Measurements from ENCODE around the gene WDR90. TPM values are rescaled to one million over a fixed set of nuclear protein-coding genes. Genes with fewer than 3 reads are reported as not detected.
"Not testable (repeated sequence)": the region's sequence is repeated elsewhere in the genome, so short reads cannot be mapped to it uniquely, and the experiment has no call there.

The WDR90 gene
- polyA plus RNA-seq, 3 donors from 2014 or later: 1.2 to 2.4 TPM; not detected in 1

DNA sequence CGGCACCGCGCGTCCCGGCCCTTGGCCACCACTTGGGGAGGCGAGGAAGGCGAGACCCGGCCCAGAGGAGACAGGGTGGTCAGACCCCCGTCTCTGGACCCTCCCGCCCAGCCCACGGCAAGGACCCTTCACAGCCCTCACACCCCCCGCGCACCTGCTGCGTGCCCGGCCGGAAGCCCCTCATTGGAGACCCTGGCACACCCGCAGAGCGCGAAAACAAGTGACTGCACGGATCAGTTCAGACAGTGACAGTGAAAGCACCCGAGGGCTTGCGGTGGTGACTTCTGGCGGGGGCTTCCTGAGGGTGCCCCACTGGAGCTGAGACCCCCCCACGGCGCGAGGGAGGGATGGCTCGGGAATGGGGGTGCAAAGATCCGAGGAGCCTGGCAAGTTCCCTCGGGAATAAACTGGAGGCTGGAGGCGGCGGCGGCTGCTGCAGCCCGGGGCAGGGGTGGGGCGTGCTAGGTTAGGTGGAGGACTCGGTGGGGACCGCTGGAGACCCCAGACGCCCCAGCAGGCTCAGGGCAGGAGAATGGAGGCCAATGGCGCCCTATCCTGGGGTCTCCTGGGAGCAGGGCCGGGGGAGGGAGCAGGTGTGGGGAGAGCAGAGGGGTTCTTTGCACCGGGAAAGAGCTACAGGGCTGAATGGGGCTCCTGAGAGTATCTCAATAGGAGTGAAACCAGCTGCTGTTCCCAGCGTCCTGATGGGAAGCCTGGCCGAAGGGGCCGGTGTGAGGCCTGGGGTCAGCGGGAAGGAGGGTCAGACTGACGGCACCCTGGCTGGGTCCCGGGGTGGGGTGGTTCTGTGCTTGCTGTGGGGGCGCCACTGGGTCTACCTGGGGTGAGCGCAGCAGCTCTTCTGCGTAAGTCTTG lies 57.3 kb downstream of the WDR90 start:
- H3K9me3 Mint-ChIP-seq: peaks cover 0 to 1% (median 0%) of the 10 kb centered on the region in 6 donors
- peaks cover 5 to 20% (median 11%) of the 10 kb centered on the region in 3 donors for H3K27me3 Mint-ChIP-seq (ENCODE audit: low read depth in 3 of 3)
- no peaks in the 10 kb centered on the region for H3K36me3 Mint-ChIP-seq
- no peak overlapping the region for H3K4me3 Mint-ChIP-seq
- H3K27ac Mint-ChIP-seq: no peak overlapping the region
- no peaks in the 10 kb centered on the region for H3K4me1 Mint-ChIP-seq
- no peak for DNase-seq

DNA sequence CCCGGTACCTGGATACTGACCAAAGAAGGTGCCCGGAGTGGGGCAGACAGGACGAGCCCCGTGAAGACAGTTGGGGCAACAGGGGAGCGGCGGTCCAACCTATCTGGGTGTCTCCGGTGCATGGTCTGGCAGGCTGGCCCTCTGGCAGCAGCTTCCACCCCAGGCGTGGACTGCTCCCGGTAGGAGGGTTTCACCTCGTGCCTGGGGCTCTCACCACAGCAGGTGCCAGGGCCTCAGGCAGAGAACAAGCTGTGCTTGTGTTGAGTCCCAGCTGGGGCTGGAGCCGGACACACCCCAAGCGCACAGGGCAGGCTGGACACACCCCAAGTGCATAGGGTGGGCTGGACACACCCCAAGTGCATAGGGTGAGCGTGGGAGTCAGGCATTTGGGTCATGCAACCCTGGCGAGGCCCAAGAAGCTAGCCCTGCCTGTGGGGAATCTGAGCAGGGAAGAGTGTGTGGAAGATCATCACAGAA lies 57.9 kb downstream of the WDR90 start:
- peaks cover 0 to 1% (median 0%) of the 10 kb centered on the region in 6 donors for H3K9me3 Mint-ChIP-seq
- no peak for DNase-seq
- H3K27me3 Mint-ChIP-seq (ENCODE audit: low read depth in 3 of 3): peaks cover 5 to 20% (median 8%) of the 10 kb centered on the region in 3 donors
- no peaks in the 10 kb centered on the region for H3K4me1 Mint-ChIP-seq
- no peaks in the 10 kb centered on the region for H3K36me3 Mint-ChIP-seq
- H3K4me3 Mint-ChIP-seq: no peak overlapping the region
- no peak overlapping the region for H3K27ac Mint-ChIP-seq

DNA sequence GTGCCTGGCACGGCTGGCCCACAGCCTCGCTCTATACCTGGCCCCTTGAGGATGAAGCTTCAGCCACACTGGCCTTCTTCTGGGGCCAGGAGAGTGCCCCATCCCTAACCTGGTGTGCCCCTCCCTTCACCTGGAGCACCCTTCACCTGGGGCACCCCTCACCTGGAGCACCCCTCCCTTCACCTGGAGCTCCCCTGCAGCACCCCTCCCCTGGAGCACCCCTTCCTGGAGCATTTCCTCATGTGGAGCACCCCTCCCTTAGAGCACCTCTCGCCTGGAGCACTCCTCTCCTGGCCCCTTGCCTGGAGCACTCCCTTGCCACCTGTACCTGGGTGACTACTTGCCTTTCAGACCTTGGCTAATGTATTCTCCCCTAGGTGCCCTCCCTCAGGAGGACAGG lies 58.9 kb downstream of the WDR90 start:
- peaks cover 5 to 14% (median 8%) of the 10 kb centered on the region in 3 donors for H3K27me3 Mint-ChIP-seq (ENCODE audit: low read depth in 3 of 3)
- no peaks in the 10 kb centered on the region for H3K36me3 Mint-ChIP-seq
- no peak overlapping the region for H3K27ac Mint-ChIP-seq
- H3K4me3 Mint-ChIP-seq: peak overlapping the region in 1 of 5 donors; percentile 24
- DNase-seq: no peak
- no peaks in the 10 kb centered on the region for H3K9me3 Mint-ChIP-seq
- H3K4me1 Mint-ChIP-seq: peaks cover 0 to 2% of the 10 kb centered on the region in 2 donors

DNA sequence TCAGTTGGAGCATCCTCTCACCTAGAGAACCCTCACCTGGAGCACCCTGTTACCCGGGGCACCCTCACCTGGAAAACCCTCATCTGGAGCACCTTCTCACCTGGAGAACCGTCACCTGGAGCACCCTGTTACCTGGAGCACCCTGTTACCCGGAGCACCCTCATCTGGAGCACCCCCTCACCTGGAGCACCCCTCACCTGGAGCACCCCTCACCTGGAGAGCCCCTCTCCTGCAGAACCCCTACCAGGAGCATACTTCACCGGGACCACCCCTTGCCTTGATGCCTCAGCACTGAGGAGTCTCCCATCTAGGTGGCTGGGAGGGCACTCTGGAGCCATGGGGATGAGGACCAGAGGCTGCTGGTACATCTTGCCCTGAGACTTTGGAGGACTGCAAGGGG lies 59.8 kb downstream of the WDR90 start:
- DNase-seq: no peak
- H3K4me3 Mint-ChIP-seq: no peak overlapping the region
- no peaks in the 10 kb centered on the region for H3K9me3 Mint-ChIP-seq
- no peaks in the 10 kb centered on the region for H3K36me3 Mint-ChIP-seq
- H3K4me1 Mint-ChIP-seq: peaks cover 0 to 2% of the 10 kb centered on the region in 2 donors
- H3K27ac Mint-ChIP-seq: no peak overlapping the region
- peaks cover 5 to 12% (median 8%) of the 10 kb centered on the region in 3 donors for H3K27me3 Mint-ChIP-seq (ENCODE audit: low read depth in 3 of 3)

DNA sequence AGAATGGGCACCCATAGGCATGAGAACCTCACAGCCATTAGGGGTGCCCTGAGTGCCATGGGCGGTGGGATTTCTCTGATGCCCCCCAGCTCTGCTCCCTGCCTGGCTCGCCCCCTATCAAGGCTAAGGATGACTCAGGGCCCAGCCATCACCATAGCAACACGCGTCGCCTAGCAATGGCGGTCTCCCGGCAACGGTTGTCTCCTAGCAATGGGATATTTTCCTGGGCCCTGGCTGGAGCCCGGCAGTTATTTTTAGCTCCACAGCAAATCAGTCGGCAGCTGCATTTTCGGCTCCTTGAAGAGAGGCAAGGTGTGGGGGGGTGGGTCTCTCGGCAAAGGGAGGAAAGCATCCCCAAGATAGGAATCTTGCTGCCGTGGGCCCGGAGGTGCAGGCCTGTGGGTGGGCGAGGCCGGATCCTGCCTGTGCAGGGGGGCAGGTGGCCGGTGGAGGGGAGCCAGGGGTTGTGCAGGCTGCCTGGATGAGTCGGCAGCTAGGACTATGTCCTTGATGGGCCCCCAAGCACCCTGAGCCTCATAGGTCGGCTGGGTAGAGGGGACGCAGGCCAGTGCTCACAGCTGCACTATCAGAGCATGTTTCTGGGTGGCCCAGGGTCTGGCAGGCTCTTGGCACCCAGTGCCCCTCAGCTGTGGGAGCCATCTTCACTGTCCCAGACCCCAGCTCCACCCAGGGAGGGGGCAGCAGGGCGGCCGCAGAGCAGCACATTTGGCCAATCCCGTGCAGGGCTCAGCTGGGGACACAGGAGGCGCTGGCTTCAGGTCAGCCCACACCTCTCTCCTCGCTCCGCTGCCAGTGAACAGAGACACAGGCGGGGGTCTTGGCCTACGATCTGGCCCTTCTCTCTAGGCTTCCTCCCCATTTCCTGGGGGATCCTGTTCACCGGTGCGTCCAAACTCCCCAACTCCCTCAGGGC lies 60.7 kb downstream of the WDR90 start:
- no peaks in the 10 kb centered on the region for H3K36me3 Mint-ChIP-seq
- H3K9me3 Mint-ChIP-seq: no peaks in the 10 kb centered on the region
- no peak for DNase-seq
- H3K27ac Mint-ChIP-seq: no peak overlapping the region
- H3K4me1 Mint-ChIP-seq: peaks cover 0 to 2% of the 10 kb centered on the region in 2 donors
- no peak overlapping the region for H3K4me3 Mint-ChIP-seq
- peaks cover 5 to 13% (median 8%) of the 10 kb centered on the region in 3 donors for H3K27me3 Mint-ChIP-seq (ENCODE audit: low read depth in 3 of 3)

DNA sequence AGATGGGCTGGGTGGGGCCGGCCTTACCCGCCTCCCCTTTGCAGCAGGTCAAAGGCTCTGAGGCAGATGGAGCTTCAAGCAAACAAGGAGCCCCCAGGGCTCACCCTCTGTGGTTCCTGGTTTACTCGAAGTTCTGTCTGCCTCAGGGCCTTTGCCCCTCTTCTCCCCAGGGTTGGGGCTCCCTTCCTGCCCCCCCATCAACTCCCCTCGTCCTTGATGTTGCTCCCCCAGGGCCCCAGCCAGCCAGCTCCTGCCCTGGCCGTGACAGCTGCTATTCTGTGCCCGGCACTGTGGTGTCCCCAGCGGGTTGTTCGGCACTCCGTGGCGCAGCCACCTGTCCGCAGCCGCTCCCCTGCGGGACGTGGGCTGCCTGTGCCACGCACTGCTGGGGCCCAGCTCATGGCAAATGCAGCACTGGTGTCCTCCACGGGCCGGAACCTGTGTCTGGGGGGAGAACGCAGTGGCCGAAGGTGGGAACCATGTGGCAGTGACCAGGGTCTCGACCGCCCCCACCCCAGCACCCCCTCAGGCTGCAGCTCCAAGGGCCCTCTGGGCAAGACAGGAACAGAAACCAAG lies 61.4 kb downstream of the WDR90 start:
- Mint-ChIP-seq H3K36me3 (no peaks in the 10 kb centered on the region), H3K27me3 (ENCODE audit: low read depth in 3 of 3) (peaks cover 5 to 13% (median 8%) of the 10 kb centered on the region in 3 donors), H3K4me1 (peaks cover 0 to 2% of the 10 kb centered on the region in 2 donors), H3K27ac (no peak overlapping the region), H3K9me3 (no peaks in the 10 kb centered on the region), H3K4me3 (no peak overlapping the region)
- no peak for DNase-seq

DNA sequence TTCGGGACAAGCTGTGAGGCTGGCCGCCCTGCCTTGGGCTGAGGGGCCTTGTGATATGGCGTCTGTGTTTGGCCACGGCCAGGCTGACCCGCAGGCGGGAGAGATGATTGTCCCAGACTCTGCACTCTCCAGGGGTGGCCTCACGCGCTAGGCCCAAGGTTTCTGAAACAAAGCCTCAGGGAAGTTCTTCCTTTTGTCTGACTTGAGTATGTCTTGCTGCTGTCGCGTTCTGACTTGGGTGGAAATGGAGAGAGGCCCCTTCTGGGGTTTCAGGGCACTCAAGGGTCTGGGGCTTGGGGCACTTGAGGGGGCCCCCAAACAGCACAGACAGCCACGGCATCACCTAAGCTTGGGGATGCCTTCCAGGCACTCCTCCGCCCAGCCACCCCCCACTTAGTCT lies 61.9 kb downstream of the WDR90 start:
- H3K4me3 Mint-ChIP-seq: no peak overlapping the region
- H3K9me3 Mint-ChIP-seq: no peaks in the 10 kb centered on the region
- no peak overlapping the region for H3K27ac Mint-ChIP-seq
- no peaks in the 10 kb centered on the region for H3K36me3 Mint-ChIP-seq
- H3K27me3 Mint-ChIP-seq (ENCODE audit: low read depth in 3 of 3): peaks cover 8 to 13% (median 8%) of the 10 kb centered on the region in 3 donors
- no peak for DNase-seq
- H3K4me1 Mint-ChIP-seq: peaks cover 0 to 2% of the 10 kb centered on the region in 2 donors

DNA sequence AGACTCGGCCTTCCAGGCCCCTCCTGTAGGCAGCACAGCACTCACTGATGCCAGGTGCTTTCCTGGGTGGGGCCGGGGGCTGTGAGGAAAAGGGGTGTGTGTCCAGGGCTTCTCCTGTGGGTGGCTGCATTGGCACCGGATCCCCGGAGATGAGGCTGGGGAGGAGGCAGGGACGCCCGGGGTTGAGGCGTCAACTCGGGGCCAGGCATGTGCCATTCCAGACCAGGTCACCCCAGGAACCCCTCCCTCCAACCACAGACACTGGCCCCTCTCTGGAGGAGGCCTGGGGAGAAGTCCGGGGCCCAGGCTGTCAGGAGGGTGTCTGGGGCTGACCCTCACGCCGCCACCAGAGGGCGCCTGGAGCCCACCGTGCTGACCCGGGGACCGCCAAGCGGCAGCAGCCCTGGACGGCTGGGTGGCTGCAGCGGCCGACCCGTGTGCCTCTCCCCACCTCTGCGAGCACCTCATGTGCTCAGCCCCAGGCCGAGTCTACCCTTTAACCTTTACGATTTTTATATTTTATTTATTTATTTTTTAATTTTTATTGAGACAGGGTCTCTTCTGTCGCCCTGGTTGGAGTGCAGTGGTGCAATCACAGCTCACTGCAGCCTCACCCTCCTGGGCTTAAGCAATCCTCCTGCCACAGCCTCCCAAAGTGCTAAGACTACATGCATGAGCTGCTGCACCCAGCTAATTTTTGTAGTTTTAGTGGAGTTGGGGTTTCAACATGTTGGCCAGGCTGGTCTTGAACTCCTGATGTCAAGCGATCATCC lies 62.6 kb downstream of the WDR90 start:
- peak; percentile 79 to 83 (median 81) for DNase-seq
- peaks cover 8 to 11% (median 8%) of the 10 kb centered on the region in 3 donors for H3K27me3 Mint-ChIP-seq (ENCODE audit: low read depth in 3 of 3)
- peaks cover 0 to 5% of the 10 kb centered on the region in 2 donors for H3K4me1 Mint-ChIP-seq
- H3K27ac Mint-ChIP-seq: no peak overlapping the region
- H3K4me3 Mint-ChIP-seq: no peak overlapping the region
- H3K36me3 Mint-ChIP-seq: no peaks in the 10 kb centered on the region
- no peaks in the 10 kb centered on the region for H3K9me3 Mint-ChIP-seq

DNA sequence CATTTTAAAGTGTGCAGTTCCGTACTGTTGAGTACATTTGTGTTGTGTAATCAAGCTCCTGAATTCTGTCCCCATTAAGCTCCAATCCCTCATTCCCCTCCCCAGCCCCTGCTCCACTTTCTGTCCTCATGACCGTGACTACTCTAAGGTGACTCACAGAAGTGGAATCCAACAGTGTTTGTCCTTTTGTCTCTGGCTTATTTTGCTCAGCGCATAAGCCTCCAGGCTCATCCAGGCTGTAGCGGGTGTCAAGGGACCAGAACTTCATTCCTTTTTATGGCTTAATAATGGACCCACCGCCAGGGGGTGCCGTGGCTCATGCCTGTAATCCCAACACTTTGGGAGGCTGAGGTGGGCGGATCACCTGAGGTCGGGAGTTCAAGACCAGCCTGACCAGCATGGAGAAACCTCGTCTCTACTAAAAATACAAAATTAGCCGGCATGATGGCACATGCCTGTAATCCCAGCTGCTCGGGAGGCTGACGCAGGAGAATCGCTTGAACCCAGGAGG lies 63.6 kb downstream of the WDR90 start:
- Mint-ChIP-seq H3K27me3 (ENCODE audit: low read depth in 3 of 3) (peaks cover 6 to 10% (median 8%) of the 10 kb centered on the region in 3 donors), H3K4me3 (peak overlapping the region in 1 of 5 donors; percentile 10)
- not testable (repeated sequence) for H3K27ac Mint-ChIP-seq, H3K4me1 Mint-ChIP-seq, H3K36me3 Mint-ChIP-seq, DNase-seq, H3K9me3 Mint-ChIP-seq

DNA sequence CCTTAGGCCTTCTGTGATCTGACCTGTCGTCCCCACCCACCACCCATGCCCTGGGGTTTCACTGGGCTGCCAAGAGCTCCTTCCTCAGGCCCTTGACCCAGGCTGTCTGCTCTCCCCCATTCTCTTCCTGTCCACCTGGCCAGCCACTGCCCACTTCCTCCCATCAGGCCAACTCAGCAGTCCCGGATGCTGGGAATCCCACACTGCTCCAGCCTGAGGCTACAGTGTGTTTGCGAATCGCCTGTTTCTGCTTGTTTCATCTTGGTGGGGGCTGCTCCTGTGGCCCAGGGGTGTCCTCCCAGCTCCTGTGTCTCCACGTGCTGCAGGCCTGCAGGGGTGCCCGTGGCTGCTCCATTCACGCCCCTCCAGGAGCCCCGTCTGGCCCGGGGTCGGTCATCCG lies 64.9 kb downstream of the WDR90 start:
- Mint-ChIP-seq H3K9me3 (no peaks in the 10 kb centered on the region), H3K27me3 (ENCODE audit: low read depth in 3 of 3) (peaks cover 2 to 8% (median 7%) of the 10 kb centered on the region in 3 donors), H3K4me1 (peaks cover 0 to 9% of the 10 kb centered on the region in 2 donors), H3K4me3 (peak overlapping the region in 4 of 5 donors; percentile 23 to 42 (median 36)), H3K36me3 (no peaks in the 10 kb centered on the region), H3K27ac (no peak overlapping the region)
- DNase-seq: no peak

DNA sequence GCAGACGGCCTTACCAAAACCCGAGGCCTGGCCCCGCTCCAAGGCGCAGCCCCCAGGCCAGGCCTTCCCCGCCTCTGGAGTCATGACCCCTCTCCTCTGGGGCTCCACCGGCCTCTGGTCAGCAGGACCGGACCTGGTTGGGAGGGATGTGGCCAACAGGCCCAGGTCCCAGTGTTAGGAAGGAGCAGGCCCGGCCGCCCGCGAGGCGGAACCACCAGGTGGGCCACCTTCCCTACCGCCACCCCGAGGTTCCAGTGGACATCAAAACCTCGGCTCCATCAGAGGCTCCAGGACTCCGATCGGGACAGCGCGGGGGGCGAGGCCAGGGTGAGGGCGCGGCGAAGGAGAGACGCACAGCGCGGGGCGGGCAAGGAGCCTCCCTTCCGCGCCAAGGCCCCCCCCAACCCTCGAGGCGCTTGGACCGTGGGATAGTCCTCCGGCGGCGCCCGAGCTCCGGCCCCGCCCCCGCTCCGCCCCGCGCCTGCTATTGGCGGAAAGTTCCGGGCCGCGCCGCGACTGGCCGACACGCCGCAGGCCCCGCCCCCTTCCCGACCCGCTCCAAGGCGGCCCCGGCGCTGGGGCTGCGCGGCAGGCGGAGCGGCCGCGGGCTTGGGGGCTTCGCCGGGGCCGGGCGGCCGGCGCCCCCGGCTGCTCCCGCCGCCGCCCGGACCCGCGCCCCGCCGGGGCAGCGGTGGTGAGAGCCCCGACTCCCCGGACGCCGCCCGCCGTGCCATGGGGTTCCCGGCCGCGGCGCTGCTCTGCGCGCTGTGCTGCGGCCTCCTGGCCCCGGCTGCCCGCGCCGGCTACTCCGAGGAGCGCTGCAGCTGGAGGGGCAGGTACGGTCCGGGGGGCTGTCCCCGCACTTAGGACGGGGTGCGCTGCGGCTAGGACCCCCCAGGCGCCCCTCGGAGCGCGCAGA lies 65.7 kb downstream of the WDR90 start, which contains the start of gene METRN:
Gene METRN, plus strand, starts transcription at position 561 of the 919 bp plus-strand sequence. Its CDS starts 172 bp downstream, at position 733.
- H3K27me3 Mint-ChIP-seq (ENCODE audit: low read depth in 3 of 3): peaks cover 2 to 8% (median 7%) of the 10 kb centered on the region in 3 donors
- peak; percentile 87 to 89 (median 89) for DNase-seq
- H3K36me3 Mint-ChIP-seq: no peaks in the 10 kb centered on the region
- H3K9me3 Mint-ChIP-seq: no peaks in the 10 kb centered on the region
- no peak within 1 kb of the TSS for H3K27ac Mint-ChIP-seq
- peaks cover 1 to 15% of the 10 kb centered on the region in 2 donors for H3K4me1 Mint-ChIP-seq
- H3K4me3 Mint-ChIP-seq: peak within 1 kb of the TSS; percentile 23 to 76 (median 54)

Measured in immature natural killer cell (primary cell).